ENCODE results near the gene ALPK1. TPM values are rescaled to one million over a fixed set of nuclear protein-coding genes. Genes with fewer than 3 reads are reported as not detected.

ALPK1 gene
- total RNA-seq, 4 donors from 2014 or later = 15.7 to 87.2 (median 24.2) TPM

GRCh38 chr4:112448306-112449132 is 151.3 kb downstream of the ALPK1 start:
- H3K4me3 ChIP-seq = no peak overlapping the region
- 59% methylated on average over 8 of the region's 8 CpGs for WGBS

DNA sequence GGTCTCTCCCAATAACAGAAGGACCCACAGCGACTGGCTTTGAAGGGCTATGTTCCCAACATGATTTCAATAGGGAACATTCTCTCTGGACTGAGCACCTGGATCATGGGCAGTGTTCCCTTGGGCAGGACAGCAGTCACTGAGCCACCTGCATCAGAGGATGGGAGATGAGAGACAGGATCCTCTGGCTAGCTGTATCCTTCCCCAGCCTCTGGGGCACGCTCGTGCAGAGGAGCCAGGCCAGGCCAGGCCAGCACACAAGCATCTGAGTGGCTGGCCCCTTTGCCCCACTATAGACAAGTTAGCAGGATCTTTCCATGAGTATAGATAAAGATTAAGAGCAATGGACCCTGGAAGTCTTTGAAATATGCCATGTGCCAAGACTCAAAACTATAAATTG is 152.5 kb downstream of the ALPK1 start:
- WGBS = 79% methylated on average over 3 of the region's 3 CpGs
- TF ChIP-seq EP300 (IDR thresholded peaks at IDR 0.05) (no peak), POLR2A (IDR thresholded peaks at IDR 0.05) (no peak), POLR2AphosphoS5 (IDR thresholded peaks at IDR 0.05) (no peak)
- TF ChIP-seq, protein P1, sequence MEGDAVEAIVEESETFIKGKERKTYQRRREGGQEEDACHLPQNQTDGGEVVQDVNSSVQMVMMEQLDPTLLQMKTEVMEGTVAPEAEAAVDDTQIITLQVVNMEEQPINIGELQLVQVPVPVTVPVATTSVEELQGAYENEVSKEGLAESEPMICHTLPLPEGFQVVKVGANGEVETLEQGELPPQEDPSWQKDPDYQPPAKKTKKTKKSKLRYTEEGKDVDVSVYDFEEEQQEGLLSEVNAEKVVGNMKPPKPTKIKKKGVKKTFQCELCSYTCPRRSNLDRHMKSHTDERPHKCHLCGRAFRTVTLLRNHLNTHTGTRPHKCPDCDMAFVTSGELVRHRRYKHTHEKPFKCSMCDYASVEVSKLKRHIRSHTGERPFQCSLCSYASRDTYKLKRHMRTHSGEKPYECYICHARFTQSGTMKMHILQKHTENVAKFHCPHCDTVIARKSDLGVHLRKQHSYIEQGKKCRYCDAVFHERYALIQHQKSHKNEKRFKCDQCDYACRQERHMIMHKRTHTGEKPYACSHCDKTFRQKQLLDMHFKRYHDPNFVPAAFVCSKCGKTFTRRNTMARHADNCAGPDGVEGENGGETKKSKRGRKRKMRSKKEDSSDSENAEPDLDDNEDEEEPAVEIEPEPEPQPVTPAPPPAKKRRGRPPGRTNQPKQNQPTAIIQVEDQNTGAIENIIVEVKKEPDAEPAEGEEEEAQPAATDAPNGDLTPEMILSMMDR (IDR thresholded peaks at IDR 0.05) = no peak

More at GRCh38 chr4:112448306-112449132, 151.3 kb downstream of the ALPK1 start:
- Histone ChIP-seq H3K27ac (no peak overlapping the region), H3K36me3 (peaks cover 4% of the 10 kb centered on the region), H3K27me3 (no peaks in the 10 kb centered on the region), H3K4me1 (no peaks in the 10 kb centered on the region), H3K9me3 (peaks cover 11% of the 10 kb centered on the region)
- DNase-seq (ENCODE audit: low spot score in 2 of 2) = no peak
- TF ChIP-seq POLR2A (IDR thresholded peaks at IDR 0.05) = no peak
- no peak for TF ChIP-seq EP300 (IDR thresholded peaks at IDR 0.05)
- TF ChIP-seq, protein P1 (IDR thresholded peaks at IDR 0.05) = no peak
- no peak for TF ChIP-seq POLR2AphosphoS5 (IDR thresholded peaks at IDR 0.05)

DNA sequence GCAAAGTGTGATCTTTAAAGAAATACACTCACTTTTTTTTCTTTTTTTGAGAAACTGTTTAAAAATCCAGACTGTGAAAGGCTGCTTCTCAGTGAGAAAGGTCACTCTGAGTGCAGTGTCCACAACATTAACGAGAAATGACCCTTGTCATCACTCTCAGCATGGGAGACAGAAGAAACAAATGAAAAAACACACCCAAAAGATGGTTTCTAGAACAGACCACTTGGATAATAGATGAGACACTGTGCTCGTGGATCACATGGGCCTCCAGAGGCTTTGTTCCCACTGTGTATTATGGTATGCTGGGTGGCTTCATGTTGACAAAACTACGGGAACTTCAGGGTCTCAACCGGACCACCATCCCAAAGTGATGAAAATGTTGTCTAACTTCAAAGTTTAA is 153.9 kb downstream of the ALPK1 start:
- Histone ChIP-seq H3K4me3 (no peak overlapping the region), H3K27me3 (no peaks in the 10 kb centered on the region), H3K4me1 (no peaks in the 10 kb centered on the region), H3K9me3 (no peaks in the 10 kb centered on the region), H3K27ac (no peak overlapping the region), H3K36me3 (peaks cover 4% of the 10 kb centered on the region)
- DNase-seq (ENCODE audit: low spot score in 2 of 2) = no peak
- WGBS = 83% methylated on average over 4 of the region's 4 CpGs
- TF ChIP-seq POLR2A (IDR thresholded peaks at IDR 0.05) (no peak), EP300 (IDR thresholded peaks at IDR 0.05) (no peak), POLR2AphosphoS5 (IDR thresholded peaks at IDR 0.05) (no peak)
- TF ChIP-seq, protein P1 (IDR thresholded peaks at IDR 0.05) = no peak

More for the DNA sequence above, 152.5 kb downstream of the ALPK1 start:
- Histone ChIP-seq H3K27me3 (no peaks in the 10 kb centered on the region), H3K36me3 (peaks cover 4% of the 10 kb centered on the region), H3K9me3 (peaks cover 8% of the 10 kb centered on the region), H3K4me3 (no peak overlapping the region), H3K4me1 (no peaks in the 10 kb centered on the region), H3K27ac (no peak overlapping the region)
- DNase-seq (ENCODE audit: low spot score in 2 of 2) = no peak

GRCh38 chr4:112451831-112452230 is 154.7 kb downstream of the ALPK1 start:
- H3K36me3 ChIP-seq = peaks cover 4% of the 10 kb centered on the region
- DNase-seq (ENCODE audit: low spot score in 2 of 2) = no peak
- WGBS = 75% methylated on average over 4 of the region's 4 CpGs
- H3K27ac ChIP-seq = no peak overlapping the region
- no peaks in the 10 kb centered on the region for H3K27me3 ChIP-seq
- no peaks in the 10 kb centered on the region for H3K4me1 ChIP-seq
- TF ChIP-seq EP300 (IDR thresholded peaks at IDR 0.05) = no peak
- no peak for TF ChIP-seq POLR2A (IDR thresholded peaks at IDR 0.05)
- TF ChIP-seq POLR2AphosphoS5 (IDR thresholded peaks at IDR 0.05) = no peak
- TF ChIP-seq, protein P1 (IDR thresholded peaks at IDR 0.05) = no peak
- H3K9me3 ChIP-seq = peaks cover under 1% of the 10 kb centered on the region
- no peak overlapping the region for H3K4me3 ChIP-seq

GRCh38 chr4:112453321-112453720 is 156.2 kb downstream of the ALPK1 start:
- no peak overlapping the region for H3K4me3 ChIP-seq
- no peaks in the 10 kb centered on the region for H3K36me3 ChIP-seq
- H3K9me3 ChIP-seq = peaks cover 11% of the 10 kb centered on the region
- WGBS = 62% methylated on average over 2 of the region's 2 CpGs
- no peaks in the 10 kb centered on the region for H3K27me3 ChIP-seq
- no peaks in the 10 kb centered on the region for H3K4me1 ChIP-seq
- DNase-seq (ENCODE audit: low spot score in 2 of 2) = no peak
- H3K27ac ChIP-seq = no peak overlapping the region
- TF ChIP-seq EP300 (IDR thresholded peaks at IDR 0.05) = no peak
- no peak for TF ChIP-seq POLR2A (IDR thresholded peaks at IDR 0.05)
- TF ChIP-seq POLR2AphosphoS5 (IDR thresholded peaks at IDR 0.05) = no peak
- TF ChIP-seq, protein P1 (IDR thresholded peaks at IDR 0.05) = no peak

Data from suprapubic skin (tissue), 4 donors.